Stimulated activated CD8-positive, alpha-beta memory T cell treated with anti-CD3 and anti-CD28 coated beads, Interleukin-15, amount 100 ng/mL, for 24 hours (primary cell): ENCODE measurements around the gene RD3L.
"Not testable (repeated sequence)": the region's sequence is repeated elsewhere in the genome, so short reads cannot be mapped to it uniquely, and the experiment has no call there.

Source experiments
- DNase-seq: peaks from one replicate; pipeline ENCODE4 v3.0.0-alpha.2; 2020; ENCODE audit warnings: low read depth

Gene RD3L

GRCh38 chr14:103928011-103928890, 14.1 kb downstream of the RD3L start, which contains the start of gene TDRD9:
TDRD9 (plus strand) TSS chr14:103928456; CDS start chr14:103928510, 54 bp downstream.
- DNase-seq, result no peak

- no peak for DNase-seq
Observed at GRCh38 chr14:103927566-103927965, 14.8 kb downstream of the RD3L start.

- no peak for DNase-seq
Observed at GRCh38 chr14:103925316-103925715, 17.0 kb downstream of the RD3L start.

GRCh38 chr14:103923863-103924262, 18.5 kb downstream of the RD3L start:
- DNase-seq, result no peak

DNA sequence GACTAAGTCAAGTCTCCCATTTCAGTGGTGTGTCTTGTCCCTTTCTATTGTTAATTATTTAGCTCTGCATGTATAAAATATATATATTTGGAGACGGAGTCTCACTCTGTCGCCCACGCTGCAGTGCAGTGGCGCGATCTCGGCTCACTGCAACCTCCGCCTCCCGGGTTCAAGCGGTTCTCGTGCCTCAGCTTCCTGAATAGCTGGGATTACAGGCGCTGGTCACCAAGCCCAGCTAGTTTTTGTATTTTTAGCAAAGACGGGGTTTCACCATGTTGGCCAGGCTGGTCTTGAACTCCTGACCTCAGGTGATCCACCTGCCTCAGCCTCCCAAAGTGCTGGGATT, 20.5 kb downstream of the RD3L start:
- DNase-seq, result not testable (repeated sequence)

GRCh38 chr14:103920981-103921854, 21.1 kb downstream of the RD3L start:
- DNase-seq, result peak; percentile 95

DNA sequence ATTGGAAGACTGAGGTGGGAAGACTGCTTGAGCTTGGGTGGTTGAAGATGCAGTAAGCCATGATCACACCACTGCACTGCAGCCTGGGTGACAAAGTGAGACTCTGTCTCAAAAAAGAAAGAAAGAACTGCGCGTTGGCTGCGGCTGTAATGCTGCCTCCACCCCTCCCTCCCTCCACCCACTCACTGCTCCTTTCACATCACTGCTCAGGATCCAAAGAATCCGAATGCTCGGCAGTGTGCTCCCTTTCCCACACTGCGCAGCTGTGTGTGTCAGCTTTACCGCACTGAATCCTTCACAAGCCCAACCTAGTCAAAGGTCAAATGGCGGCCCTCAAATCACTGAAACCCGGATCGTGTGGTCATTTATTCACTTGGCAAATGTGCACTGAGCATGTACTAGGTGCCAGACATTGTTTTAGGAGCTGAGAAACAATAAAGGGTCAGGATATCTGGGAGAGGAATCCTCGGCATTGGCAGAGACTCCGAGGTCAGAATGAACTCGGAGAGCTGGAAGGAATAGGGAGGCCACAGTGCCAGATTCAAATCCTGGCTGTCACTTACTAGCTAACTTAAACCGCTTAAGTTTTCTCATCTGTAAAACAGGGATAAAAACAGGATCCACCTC, 25.6 kb downstream of the RD3L start:
- no peak for DNase-seq

DNA sequence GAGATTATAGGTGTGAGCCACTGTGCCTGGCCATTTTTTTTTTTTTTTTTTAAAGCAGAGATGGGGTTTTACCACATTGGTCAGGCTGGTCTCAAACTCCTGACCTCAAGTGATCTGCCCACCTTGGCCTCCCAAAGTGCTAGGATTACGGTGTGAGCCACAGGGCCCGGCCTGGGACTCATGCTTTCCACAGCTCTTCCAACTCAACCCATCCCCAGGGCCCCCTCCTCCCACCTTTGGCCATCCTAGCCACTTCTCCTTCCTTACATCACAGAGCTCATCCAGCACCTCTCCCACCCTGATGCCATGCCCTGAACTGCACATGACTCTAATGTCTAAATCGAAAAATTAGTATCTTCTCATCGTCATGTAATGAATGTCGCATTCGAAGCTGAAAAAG, 26.7 kb downstream of the RD3L start:
- no peak for DNase-seq

DNA sequence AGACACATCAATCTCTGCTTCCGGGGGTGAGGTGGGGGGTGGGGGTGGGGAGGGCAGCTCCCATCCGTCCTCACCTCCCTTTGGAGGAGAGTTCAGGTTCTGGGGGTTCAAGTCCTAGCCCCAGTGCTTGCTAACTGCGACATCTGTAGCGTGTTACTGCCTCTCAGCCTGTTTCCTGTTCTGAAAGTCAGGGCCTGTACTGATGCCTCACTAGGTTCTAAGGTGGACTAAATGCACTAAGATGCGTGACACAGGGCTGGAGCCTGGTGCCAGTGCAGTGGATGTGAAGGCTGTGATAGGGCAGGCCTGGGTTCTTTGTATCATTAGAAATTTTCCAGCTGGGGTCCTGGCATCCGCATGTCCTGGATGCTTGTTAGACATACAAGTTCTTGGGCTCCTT, 31.3 kb downstream of the RD3L start:
- DNase-seq, result no peak

DNA sequence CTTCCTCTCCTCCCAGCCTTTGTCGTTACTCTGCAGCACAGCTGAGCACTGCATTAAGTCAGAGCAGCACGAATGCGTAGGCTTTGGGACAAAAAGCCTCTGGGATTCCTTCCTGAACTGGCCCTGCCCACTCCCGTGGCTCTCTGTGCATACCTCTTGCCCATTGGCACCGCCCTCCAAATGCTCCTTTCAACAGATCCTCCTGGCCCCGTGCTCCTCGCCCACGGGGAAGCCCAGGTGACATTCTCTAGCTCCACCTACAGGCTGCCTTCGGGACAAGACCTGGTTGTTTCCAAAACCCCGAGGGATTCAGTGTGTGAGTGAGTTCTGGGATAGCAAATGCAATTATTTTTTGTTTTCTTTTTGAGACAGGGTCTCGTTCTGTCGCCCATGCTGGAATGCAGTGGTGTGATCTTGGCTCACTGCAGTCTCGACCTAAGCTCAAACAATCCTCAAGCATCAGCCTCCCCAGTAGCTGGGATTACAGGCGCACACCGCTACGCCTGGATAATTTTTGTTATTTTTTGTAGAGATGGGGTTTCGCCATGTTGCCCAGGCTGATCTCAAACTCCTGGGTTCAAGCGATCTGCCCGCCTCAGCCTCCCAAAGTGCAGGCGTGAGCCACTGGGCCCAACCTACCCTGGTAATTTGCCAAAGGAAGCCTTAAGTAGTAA, 31.9 kb downstream of the RD3L start:
- peak; percentile 31 for DNase-seq

GRCh38 chr14:103909531-103910261, 32.6 kb downstream of the RD3L start:
- no peak for DNase-seq

GRCh38 chr14:103908580-103908979, 33.7 kb downstream of the RD3L start:
- no peak for DNase-seq

- no peak for DNase-seq
Observed at GRCh38 chr14:103905842-103906456, 36.4 kb downstream of the RD3L start.

DNA sequence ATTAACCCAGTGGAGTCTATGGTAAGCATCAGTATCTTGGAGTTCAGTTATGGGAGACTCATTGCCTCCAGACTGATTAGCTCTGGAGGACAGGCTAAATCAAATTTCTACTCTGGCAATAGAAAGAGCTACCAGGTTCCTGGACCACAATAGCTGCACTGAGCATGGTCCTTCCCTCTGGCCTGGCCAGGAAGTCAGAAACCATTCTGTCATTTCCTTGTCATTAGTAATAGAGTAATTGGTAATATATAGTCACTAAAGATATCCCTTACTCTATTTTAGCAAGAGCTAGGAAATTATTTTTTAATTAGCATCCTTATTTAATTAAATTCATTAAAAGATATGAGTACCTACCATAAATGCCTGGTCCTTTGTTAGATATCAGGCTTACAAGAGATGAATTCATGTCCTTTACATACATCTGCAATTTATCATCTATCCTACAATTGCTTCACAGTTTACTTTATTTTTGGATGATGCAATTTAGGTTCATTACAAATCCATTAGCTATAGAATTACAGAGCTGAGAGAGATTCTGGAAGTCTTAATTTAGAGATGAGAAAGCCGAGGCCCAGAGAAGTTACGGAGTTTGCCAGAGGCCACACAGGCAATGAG, 37.7 kb downstream of the RD3L start:
- DNase-seq, result no peak

- DNase-seq, result no peak
Observed at GRCh38 chr14:103899833-103900232, 42.5 kb downstream of the RD3L start.

DNA sequence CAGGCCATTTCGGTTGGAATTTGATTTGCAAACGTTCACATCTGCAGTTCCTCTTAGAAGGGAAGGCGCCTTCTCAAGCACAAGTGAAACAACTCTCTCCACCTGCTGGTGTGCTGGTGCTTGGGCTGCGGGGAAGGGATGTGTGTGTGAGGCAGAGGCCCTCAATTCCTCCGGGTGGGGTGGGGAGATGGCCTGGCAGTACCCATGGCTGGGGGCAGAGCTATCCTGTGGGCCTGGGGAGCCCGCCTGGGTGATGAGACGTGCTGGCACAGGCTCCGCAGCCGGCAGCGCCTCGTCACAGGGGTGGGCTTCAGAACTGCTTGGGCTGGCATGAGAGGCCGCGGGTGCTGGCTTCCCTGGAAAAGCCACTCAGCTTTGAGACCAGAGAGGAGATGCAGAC, 43.0 kb downstream of the RD3L start:
- DNase-seq, result no peak

DNA sequence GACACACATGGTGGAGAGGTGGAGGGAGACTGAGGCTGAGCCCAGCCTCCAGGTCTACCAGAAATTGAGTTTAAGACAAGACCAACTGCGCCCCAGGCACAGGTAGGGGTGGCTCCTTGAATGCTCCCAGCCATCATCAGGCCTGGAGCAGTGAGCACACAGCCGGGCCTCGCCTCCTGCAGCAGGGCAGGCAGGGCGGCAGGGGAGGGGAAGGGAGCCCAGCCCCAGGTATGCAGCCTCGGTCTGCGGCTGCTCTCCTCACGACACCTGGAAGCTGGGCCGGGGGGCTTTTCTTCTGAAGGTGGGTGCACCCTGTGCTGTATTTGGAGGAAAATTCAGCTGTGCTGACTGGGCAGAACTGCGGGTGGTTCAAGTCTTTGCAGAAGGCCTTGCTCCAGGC, 43.6 kb downstream of the RD3L start:
- DNase-seq, result no peak

DNA sequence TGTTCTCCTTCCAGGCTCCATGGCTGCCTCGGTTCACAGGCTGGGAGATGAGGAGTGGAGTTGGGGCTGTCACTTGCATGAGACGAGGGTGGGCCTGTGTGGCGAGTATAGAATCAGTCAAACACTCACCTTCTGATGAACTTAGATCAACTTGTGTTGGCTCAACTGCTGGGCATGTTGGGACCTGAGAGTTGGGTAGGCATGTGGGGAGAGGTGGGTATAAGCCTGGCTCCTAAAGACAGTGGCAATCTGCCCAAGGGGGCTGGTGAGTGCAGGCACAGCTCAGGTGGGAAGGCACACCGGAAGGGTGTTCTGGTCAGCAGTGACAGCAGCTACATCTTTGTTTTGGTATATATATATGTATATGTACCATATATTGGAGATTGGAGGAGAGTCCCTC, 44.1 kb downstream of the RD3L start:
- DNase-seq, result no peak

GRCh38 chr14:103897075-103897947, 45.0 kb downstream of the RD3L start:
- no peak for DNase-seq
